NCI-H2171 treated with DMSO at 0.1 percent for 48 hours (cell line): ENCODE results near the gene KCNJ4.

Source experiments
- DNase-seq: peaks from one replicate; lab custom pipeline; 2025; lab: John Stamatoyannopoulos, UW

The KCNJ4 gene

GRCh38 chr22:38455076-38455529 is at the start of gene KCNJ4:
KCNJ4 (minus strand) TSS chr22:38455199; CDS start chr22:38428132, 27,067 bp downstream.
- DNase-seq = no peak

GRCh38 chr22:38503021-38503420 is 48.0 kb upstream of the KCNJ4 start:
- no peak for DNase-seq

- no peak for DNase-seq
Observed at GRCh38 chr22:38501797-38502672, 47.0 kb upstream of the KCNJ4 start.

GRCh38 chr22:38497869-38498268 is 42.9 kb upstream of the KCNJ4 start:
- DNase-seq = no peak

- no peak for DNase-seq
Observed at GRCh38 chr22:38494939-38495338, 39.9 kb upstream of the KCNJ4 start.

GRCh38 chr22:38494498-38494897 is 39.5 kb upstream of the KCNJ4 start:
- no peak for DNase-seq

GRCh38 chr22:38491707-38492348 is 36.8 kb upstream of the KCNJ4 start:
- no peak for DNase-seq

- no peak for DNase-seq
Observed at GRCh38 chr22:38490915-38491314, 35.9 kb upstream of the KCNJ4 start.

GRCh38 chr22:38490475-38490874 is 35.5 kb upstream of the KCNJ4 start:
- no peak for DNase-seq

GRCh38 chr22:38489561-38490145 is 34.7 kb upstream of the KCNJ4 start:
- DNase-seq = no peak

- DNase-seq = no peak
Observed at GRCh38 chr22:38489142-38489541, 34.1 kb upstream of the KCNJ4 start.

GRCh38 chr22:38487946-38488345 is 32.9 kb upstream of the KCNJ4 start:
- no peak for DNase-seq

- DNase-seq = no peak
Observed at GRCh38 chr22:38485783-38486182, 30.8 kb upstream of the KCNJ4 start.

GRCh38 chr22:38484244-38484643 is 29.2 kb upstream of the KCNJ4 start:
- DNase-seq = no peak

GRCh38 chr22:38482662-38483308 is 27.8 kb upstream of the KCNJ4 start:
- no peak for DNase-seq

- DNase-seq = no peak
Observed at GRCh38 chr22:38481871-38482332, 26.9 kb upstream of the KCNJ4 start.

GRCh38 chr22:38481162-38481870 is 26.3 kb upstream of the KCNJ4 start:
- no peak for DNase-seq

- DNase-seq = no peak
Observed at GRCh38 chr22:38479096-38479837, 24.3 kb upstream of the KCNJ4 start.

GRCh38 chr22:38477585-38477984 is 22.6 kb upstream of the KCNJ4 start:
- no peak for DNase-seq

- DNase-seq = no peak
Observed at GRCh38 chr22:38474003-38474607, 19.1 kb upstream of the KCNJ4 start.
